Stimulated activated CD4-positive, alpha-beta T cell treated with anti-CD3 and anti-CD28 coated beads, Interleukin-15, amount 100 ng/mL, for 1 hour (primary cell): ENCODE data around the gene GBE1.
"Not testable (repeated sequence)": the region's sequence is repeated elsewhere in the genome, so short reads cannot be mapped to it uniquely, and the experiment has no call there.

Source experiments
- DNase-seq, 2 donors: peaks; one replicate each; pipeline ENCODE4 v3.0.0-alpha.2; 2020; ENCODE audit warnings: low read depth in 1 of 2, low spot score in 1 of 2

Gene GBE1

GRCh38 chr3:81544385-81544784 is 217.1 kb downstream of the GBE1 start:
- no peak for DNase-seq

GRCh38 chr3:81540787-81541186 is 220.7 kb downstream of the GBE1 start:
- no peak for DNase-seq

GRCh38 chr3:81531846-81532245 is 229.6 kb downstream of the GBE1 start:
- DNase-seq = no peak

DNA sequence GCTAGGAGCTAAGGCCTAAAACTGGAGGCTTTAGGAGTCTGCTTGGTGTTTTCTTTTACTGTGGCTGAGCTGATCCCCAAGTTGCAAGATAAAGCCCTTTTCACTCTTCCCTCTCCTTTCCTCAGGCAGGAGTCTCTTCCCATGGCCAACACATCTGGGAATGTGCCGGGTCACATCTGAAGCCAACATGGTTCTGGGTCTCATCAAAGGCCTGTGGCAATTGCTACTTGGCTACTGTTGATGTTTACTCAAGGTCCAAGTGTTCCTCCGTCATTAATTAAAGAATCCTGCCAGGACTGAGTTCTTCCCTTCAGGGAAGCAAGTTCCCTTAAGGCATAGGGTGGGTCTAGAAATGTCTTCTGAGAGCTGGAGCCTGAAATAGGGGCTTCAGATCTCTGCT is 230.2 kb downstream of the GBE1 start:
- DNase-seq = no peak

DNA sequence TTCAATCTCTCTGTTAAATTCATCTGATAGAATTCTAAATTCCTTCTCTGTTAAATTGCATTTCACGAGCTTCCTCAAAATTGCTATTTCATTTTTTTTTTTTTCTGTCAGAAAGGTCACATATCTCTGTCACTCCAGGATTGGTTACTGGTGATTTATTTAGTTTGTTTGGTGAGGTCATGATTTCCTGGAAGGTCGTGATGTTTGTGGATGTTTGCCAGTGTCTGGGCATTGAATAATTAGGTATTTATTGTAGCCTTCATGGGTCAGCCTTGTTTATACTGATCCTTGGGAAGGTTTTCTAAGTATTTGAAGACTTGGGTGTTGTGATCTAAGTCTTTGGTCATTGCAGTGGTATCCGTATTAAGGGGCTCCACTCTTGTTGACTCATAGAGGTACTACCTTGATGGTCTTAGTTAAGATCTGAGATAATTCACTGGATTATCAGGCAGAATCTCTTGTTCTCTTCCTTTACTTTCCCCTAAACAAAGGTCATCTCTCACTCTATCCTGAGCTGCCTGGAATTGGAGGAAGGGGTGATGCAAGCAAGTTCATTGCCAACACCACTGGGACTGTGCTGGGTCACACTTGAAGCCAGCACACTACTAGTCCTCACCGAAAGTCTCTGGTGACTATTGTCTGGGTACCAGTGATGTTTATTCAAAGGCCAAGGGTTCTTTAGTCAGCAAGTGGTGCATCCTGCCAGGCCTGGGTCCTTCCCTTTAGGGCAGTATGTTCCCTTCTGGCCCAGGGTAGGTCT is 231.1 kb downstream of the GBE1 start:
- no peak for DNase-seq

GRCh38 chr3:81521855-81522254 is 239.6 kb downstream of the GBE1 start:
- DNase-seq = no peak

DNA sequence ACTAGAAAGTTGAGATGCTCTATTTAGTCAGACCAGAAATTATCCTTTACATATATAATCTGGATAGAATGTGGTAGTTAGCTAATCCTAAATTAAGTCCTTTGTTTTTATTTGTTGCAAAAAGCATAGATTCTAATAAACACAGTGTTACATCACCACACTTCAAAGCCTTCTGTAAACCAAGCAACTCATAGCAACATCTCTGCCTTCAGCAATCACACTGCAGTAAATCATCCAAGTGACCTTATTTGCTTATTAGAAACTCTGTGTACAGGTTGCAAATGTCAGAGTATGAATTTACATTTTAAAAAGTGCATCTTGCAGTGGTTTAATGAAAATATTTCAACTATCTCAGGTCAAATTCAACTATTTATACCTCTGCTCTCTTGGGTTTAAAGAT is 242.5 kb downstream of the GBE1 start:
- no peak for DNase-seq

DNA sequence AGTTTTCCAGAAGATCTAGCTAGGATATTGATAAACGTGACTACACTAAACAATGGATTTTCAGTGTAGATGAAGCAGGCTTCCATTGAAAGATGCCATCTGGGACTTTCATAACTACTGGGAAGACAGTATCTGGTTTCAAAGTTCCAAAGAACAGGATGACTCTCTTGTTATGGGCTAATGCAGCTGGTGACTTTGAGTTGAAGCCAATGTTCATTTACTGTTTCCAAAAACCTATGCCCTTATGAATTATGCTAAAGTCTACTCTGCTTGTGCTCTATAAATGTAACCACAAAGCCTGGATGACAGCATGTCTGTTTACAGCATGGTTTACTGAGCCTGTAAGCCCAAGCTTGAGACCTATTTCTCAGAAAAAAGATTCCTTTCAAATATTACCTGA is 245.4 kb downstream of the GBE1 start:
- DNase-seq = no peak

DNA sequence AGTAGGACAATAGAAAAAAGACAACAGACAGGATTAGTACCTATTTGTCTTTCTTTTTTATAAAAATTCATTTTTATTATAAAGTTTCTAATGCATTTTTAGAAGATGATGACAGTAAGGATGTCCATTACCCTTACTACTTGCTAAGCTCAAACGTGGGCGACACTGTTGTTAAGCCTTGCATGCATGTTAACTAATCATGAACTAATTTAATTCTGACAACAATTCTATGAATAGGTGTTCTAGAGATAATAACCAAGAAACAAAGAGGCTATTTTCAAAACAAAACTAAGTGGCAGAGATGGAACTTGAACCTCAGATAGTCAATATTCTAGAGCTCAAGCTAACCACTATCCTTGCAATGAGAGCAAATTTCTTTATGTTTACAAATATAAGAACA is 247.9 kb downstream of the GBE1 start:
- no peak for DNase-seq

DNA sequence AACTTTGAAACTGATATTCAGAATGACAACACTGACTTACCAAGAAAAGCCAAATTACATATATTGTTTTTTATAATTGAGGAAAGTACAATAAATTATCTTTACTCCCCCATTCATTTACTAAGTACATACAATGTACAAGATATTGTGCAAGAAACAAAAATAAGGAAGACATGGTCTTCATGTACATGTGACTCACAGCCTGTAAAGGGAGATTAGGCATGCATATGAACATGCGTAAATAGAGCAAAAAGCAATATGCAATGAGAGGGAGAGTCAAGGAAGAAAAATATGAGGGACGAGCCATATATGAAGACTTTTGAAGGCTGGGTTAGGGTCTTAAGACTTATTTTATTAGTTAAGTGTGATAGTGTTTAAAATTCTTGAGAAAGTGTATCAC is 258.4 kb downstream of the GBE1 start:
- DNase-seq = no peak

- DNase-seq = no peak
Measured at GRCh38 chr3:81502236-81502635, 259.2 kb downstream of the GBE1 start.

DNA sequence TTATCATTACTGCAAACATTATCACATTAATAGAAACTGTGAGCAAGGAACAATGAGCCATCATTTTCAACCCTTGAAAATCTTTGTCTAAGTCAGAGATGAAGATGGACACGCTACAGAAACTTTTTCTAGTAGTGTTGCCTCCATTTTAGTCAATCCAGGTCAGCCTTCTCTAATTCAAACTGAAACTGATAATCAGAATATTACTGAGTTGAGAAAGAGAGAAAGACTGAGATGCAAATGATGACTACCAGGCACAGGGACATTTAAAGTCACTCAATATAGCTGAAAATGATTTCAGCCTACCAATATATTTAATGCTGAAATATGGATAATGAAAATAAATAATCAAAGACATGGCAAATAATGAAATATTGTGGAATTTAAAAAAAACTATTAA is 261.4 kb downstream of the GBE1 start:
- DNase-seq = no peak

- DNase-seq = no peak
Measured at GRCh38 chr3:81497572-81498251, 263.7 kb downstream of the GBE1 start.

DNA sequence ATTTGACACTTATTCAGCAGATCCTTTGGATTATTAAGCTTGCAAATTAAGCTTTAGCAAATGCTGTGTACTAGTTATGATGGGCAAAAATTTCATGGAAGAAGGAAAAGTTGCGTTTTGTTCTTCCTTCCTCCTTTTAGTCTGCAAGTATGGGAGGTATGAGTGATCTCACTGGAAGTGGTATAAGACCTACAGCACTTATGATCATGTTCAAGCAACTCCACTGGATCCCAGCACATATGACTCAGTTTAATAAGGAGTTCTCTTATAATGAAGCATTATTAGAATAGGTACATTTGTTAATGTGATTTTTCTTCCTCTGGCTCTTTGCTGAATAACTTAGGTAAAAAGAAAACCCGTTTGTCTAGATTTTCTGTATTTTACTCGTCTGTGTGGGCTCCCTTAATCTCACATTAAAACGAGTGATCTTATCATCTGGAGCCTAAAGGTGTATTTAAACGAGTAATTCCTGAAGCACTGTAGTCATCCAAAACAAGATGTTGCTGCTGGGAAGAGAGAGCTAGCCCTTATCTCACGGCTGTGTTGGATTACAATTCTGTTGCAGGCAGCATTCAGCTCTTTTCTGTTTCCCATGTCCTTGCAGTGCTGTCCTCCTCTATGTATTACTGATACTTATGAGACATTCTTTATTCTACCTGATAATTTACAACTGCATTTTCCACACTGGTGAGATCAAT is 264.9 kb downstream of the GBE1 start:
- DNase-seq = no peak

DNA sequence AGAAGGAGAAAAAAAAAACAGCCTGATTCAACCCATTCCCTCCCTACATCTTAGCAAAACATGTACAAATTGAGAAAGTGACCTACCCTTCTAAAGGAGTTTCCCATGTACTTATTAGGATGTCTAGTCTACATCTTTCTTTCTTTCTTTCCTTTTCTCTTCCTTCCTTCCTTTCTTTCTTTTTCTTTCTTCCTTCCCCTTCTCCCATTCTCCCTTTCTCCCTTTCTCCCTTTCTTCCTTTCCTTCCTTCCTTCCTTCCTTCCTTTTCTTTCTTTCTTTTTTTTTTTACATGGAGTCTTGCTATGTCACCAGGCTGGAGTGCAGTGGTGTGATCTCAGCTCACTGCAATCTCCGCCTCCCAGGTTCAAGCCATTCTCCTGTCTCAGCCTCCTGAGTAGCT is 269.0 kb downstream of the GBE1 start:
- DNase-seq = not testable (repeated sequence)

- DNase-seq = no peak
Measured at GRCh38 chr3:81492040-81492439, 269.4 kb downstream of the GBE1 start.

GRCh38 chr3:81490541-81491288 is 270.7 kb downstream of the GBE1 start:
- peak; percentile 15 to 16 for DNase-seq

DNA sequence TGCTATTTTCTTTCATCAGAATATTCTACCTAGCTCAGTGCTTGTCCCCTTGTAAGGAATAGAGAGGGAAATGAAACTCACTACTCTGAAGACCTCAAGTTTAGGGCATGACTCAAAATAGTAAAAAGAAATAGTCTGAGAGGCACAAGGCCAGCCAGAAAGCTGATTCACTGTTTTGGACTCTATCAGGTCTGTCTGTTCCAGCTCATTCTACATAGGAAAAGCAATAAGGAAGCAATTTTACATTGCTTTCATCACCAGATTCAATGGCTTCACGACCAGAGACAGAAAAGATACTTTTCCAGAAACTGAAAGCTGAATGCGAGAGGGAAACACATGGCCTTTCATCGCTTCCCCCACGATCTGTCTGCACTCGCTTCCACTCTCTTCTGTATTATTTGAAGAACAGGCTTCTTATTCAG is 276.0 kb downstream of the GBE1 start:
- DNase-seq = no peak

- DNase-seq = no peak
Measured at GRCh38 chr3:81484520-81484919, 276.9 kb downstream of the GBE1 start.

DNA sequence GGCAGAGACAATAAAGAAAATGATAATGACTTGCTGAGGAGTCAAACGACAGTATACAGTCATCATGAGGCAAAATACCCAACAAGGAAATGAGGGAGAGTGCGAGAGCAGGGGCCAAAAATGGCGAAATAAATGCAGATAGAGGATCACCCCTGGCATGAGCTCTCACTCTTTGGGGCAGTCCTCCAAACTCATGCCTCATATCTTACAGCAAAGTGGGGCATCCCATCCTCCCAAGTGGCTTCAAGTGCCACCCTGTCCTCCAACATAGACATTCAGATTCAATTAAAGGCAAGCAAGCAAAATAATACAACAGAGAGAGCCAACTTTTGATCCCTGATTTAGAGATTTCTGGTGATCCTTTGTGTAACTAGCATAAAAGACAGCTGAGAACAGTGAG is 278.4 kb downstream of the GBE1 start:
- no peak for DNase-seq

GRCh38 chr3:81477740-81478139 is 283.7 kb downstream of the GBE1 start:
- no peak for DNase-seq

DNA sequence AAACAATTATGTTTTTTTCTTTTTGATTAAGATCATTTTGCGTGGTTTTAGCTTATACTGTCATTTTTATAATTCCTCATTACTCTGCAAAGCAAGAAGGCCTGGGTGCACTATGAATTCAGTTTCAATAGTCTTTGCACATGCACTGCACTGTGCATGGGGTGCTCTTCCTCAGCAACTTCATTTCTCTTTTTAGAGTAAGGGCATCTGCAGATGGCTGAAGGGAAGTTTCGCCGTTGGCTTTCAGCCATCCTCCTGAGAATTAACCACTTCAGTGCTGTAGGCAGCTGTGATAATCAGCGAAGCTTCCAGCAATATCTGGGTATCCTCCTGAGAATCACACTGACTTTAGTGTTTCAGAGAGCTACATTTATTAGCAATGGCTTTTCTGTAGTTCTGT is 284.8 kb downstream of the GBE1 start:
- no peak for DNase-seq
